Heart left ventricle (tissue), 13 donors: Measurements from ENCODE around the gene PSKH1.

Experiments
- CTCF ChIP-seq, 12 donors: fragments of 200-600 bp; sonication (generic) in 4 of 12; IDR thresholded peaks; one replicate each; pipeline versions ENCODE4 v1.5.0 to v1.8.0; 2018 to 2022; ENCODE audit warnings: antibody characterized with exemption in 12 of 12, mild to moderate bottlenecking in 5 of 12
- POLR2A ChIP-seq, 2 donors: fragments of 450-650 bp; IDR thresholded peaks; one replicate each; pipeline ENCODE4 v1.6.1; 2017; ENCODE audit warnings: antibody characterized with exemption in 2 of 2, mild to moderate bottlenecking in 2 of 2, moderate library complexity in 2 of 2
- donor health status: ischemic (EF 13 %, LVEDD 7.1; RV severe dilation, severe dysfunction).
- donor health status: DM: no; HTN: yes; CAD: no.
- donor health status: DM: no; HTN: no; CAD: no.
- donor health status: ischemic (EF 25% LVEDD 6.9; RV normal size, moderate dysfunction).
- donor health status: ischemic (EF 25% LVEDD 5.7; RV mildly dilated, moderate dysfunction).
- donor health status: ischemic (EF 35%, LVEDD 5.7; RV mildly dilated, moderate dysfunction).
- donor health status: nonischemic (EF 11% LVEDD 7.7; RV severe dilation, severe dysfunction).
- donor health status: DM: yes; HTN: yes; CAD: no.
- donor health status: PGD.
- donor health status: ischemic (EF 29% LVEDD 5.4; RV normal size, mild dysfunction).
- donor health status: nonischemic (EF 23%, LVEDD 6.1; RV moderate dilation, normal function).

GRCh38 chr16:67935402-67936123 lies 42.5 kb downstream of the PSKH1 start:
- TF ChIP-seq CTCF (IDR thresholded peaks at IDR 0.05) (no peak), POLR2A (IDR thresholded peaks at IDR 0.05) (peak; percentile 13 to 68)
